Right ventricle myocardium superior (tissue), 1 donor: ENCODE results near the gene SH3PXD2A. TPM values are rescaled to one million over a fixed set of nuclear protein-coding genes. Genes with fewer than 3 reads are reported as not detected.

Source experiments
- ATAC-seq: fragments of 200-7000 bp; cut with Tn5 transposase; one replicate; pipeline ENCODE4 v1.9.1; 2020; ENCODE audit warnings: mild to moderate bottlenecking; ENCODE audit not compliant: poor library complexity
- DNase-seq: peaks from one replicate; pipeline ENCODE4 v3.0.0-alpha.2; 2020
- intact Hi-C: fragments of 100-400 bp; cut with DNase I; formaldehyde crosslinking; loops from one replicate; pipeline ENCODE4 v1.11.2; 2022
- total RNA-seq: library from RNA; stranded (reverse); fragmentation: NEBNext Ultra II Directional; extraction: Animal tissue kit (Norgen Biotek cat#: 25700); gene quantifications from one replicate; pipeline ENCODE4 v1.2.1, GENCODE V29; 2021
- donor health status: DM: no; HTN: yes; CAD: no; lungs with severe emphysema.

The SH3PXD2A gene
- total RNA-seq, 1 donor from 2014 or later: 27.0 TPM

GRCh38 chr10:103549349-103549685 lies 306.1 kb downstream of the SH3PXD2A start:
- no peak for ATAC-seq
- intact Hi-C loops: no loop called here
- no peak for DNase-seq

GRCh38 chr10:103548581-103549348 lies 306.6 kb downstream of the SH3PXD2A start:
- no peak for DNase-seq
- no peak for ATAC-seq
- intact Hi-C loops: no loop called here

- intact Hi-C loops: no loop called here
- no peak for DNase-seq
- ATAC-seq: no peak
Measured at GRCh38 chr10:103548006-103548405, 307.4 kb downstream of the SH3PXD2A start.

GRCh38 chr10:103547391-103547946 lies 307.9 kb downstream of the SH3PXD2A start:
- intact Hi-C loops: no loop called here
- DNase-seq (no peak), ATAC-seq (no peak)

GRCh38 chr10:103546401-103546800 lies 309.0 kb downstream of the SH3PXD2A start:
- intact Hi-C loops: no loop called here
- ATAC-seq: no peak
- DNase-seq: no peak

GRCh38 chr10:103545771-103546281 lies 309.6 kb downstream of the SH3PXD2A start:
- no peak for DNase-seq
- ATAC-seq: no peak
- intact Hi-C loops: no loop called here

- ATAC-seq (no peak), DNase-seq (no peak)
- intact Hi-C loops: no loop called here
Measured at GRCh38 chr10:103545366-103545765, 310.0 kb downstream of the SH3PXD2A start.

GRCh38 chr10:103544657-103545310 lies 310.6 kb downstream of the SH3PXD2A start:
- intact Hi-C loops: no loop called here
- DNase-seq (no peak), ATAC-seq (no peak)

Other genes starting within 250 kb of the SH3PXD2A start
- gene STN1, start 62.6 kb upstream of the SH3PXD2A start, total RNA-seq: 29.7 TPM
- 28.1 TPM for gene SLK, start 111.6 kb upstream of the SH3PXD2A start, total RNA-seq
- gene COL17A1, start 230.3 kb upstream of the SH3PXD2A start, total RNA-seq: not detected